Smooth muscle cell of the umbilical artery (primary cell): Measurements from ENCODE around the gene GPR18. TPM values are rescaled to one million over a fixed set of nuclear protein-coding genes. Genes with fewer than 3 reads are reported as not detected.

ENCODE experiments used
- total RNA-seq: library from RNA; depleted of rRNA; stranded (reverse); fragments of >200 nt; gene quantifications from 2 replicates; pipeline ENCODE4 v1.2.3, GENCODE V29; 2014

Gene GPR18
- not detected in 2 replicates for total RNA-seq

GRCh38 chr13:99258210-99258860, at the start of gene GPR18:
Gene GPR18 (minus strand): TSS chr13:99258379. CDS start chr13:99255872, 2,507 bp downstream.

GRCh38 chr13:99307247-99307646, 49.1 kb upstream of the GPR18 start, which contains the start of gene GPR183:
Gene GPR183 (minus strand): TSS chr13:99307399. CDS start chr13:99296145, 11,254 bp downstream.

Other genes starting within 250 kb of the GPR18 start
- 28.5 and 35.1 TPM in 2 replicates for gene UBAC2, start 57.5 kb downstream of the GPR18 start, total RNA-seq
- 0.05 TPM in 1 of 2 replicates, not detected in the other for gene GPR183, start 49.0 kb upstream of the GPR18 start, total RNA-seq
- gene TM9SF2, start 243.1 kb upstream of the GPR18 start, total RNA-seq = 170 and 215 TPM in 2 replicates